ENCODE results near the gene SEC22C. TPM values are rescaled to one million over a fixed set of nuclear protein-coding genes. Genes with fewer than 3 reads are reported as not detected.
"Not testable (repeated sequence)": the region's sequence is repeated elsewhere in the genome, so short reads cannot be mapped to it uniquely, and the experiment has no call there.

SEC22C gene
- 23.9 TPM for total RNA-seq
- long read RNA-seq, transcript SEC22C-201 (7 exons, 1,380 nt): major isoform, 5 of 14 reads
- long read RNA-seq, partial matches to known transcripts: 0 of 14 reads
- long read RNA-seq, other reads (novel, unspliced or antisense): 5 of 14 reads

DNA sequence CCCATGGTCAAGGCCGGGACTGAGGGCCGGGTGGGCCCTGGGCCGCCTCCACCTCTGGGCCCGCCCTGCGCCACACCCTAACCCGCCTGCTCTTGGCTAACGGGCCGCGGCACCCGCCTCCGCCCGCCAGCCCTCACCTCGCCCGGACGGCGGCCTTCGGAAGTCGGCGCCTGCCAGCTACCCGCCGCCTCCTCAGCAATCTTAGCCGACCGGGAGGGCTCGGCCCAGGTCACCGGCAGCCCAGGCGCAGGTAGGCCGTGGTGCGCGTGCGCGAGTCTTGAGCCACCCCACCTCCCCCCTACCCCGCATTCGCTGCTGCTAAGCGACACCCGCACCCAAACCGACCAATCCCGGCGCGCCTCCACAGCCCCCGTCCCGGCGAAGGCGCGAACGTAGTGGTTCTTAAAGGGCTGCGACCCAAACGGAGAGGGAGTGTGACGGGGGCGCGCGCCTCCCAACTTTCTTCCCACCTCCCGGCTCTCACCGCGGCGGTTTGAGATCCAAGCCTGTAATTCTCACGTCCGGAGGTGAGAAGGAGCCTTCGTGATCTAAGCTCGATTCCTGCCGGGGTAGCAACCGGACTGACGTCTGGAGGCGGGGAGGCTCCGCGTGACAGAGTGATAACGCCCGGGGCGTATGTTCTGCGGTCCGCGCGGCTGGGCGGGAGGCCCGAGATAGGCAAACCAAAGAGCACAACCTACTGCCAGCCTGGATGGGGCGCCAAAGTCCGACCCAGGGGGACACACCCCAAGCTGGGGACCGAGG, at the start of gene SEC22C:
TSS of gene SEC22C (minus strand) at position 259 of the 765 bp plus-strand sequence. CDS start 12,921 bp downstream, outside the sequence.
- peak; percentile 98 for DNase-seq (ENCODE audit: missing footprints)
- peak; percentile 98 for ATAC-seq
- intact Hi-C loops (cut with DNase I): loop anchor here (2.0 to 10.0 kb wide), 2 partner anchors 167 to 303 kb away; no protein-coding TSS in a partner anchor

GRCh38 chr3:42613462-42613861, 31.7 kb upstream of the SEC22C start:
- no peak for ATAC-seq
- DNase-seq (ENCODE audit: missing footprints): no peak
- intact Hi-C loops (cut with DNase I): no loop called here

GRCh38 chr3:42612928-42613327, 31.2 kb upstream of the SEC22C start:
- DNase-seq (ENCODE audit: missing footprints) (no peak), ATAC-seq (no peak)
- intact Hi-C loops (cut with DNase I): no loop called here

GRCh38 chr3:42612217-42612616, 30.4 kb upstream of the SEC22C start:
- intact Hi-C loops (cut with DNase I): no loop called here
- DNase-seq (ENCODE audit: missing footprints) (no peak), ATAC-seq (no peak)

- ATAC-seq (no peak), DNase-seq (ENCODE audit: missing footprints) (no peak)
- intact Hi-C loops (cut with DNase I): no loop called here
These were observed 29.2 kb upstream of the SEC22C start for GRCh38 chr3:42610976-42611375.

GRCh38 chr3:42608581-42608980, 26.8 kb upstream of the SEC22C start:
- DNase-seq (ENCODE audit: missing footprints) (peak; percentile 11), ATAC-seq (peak; percentile 27)
- intact Hi-C loops (cut with DNase I): no loop called here

- intact Hi-C loops (cut with DNase I): no loop called here
- no peak for ATAC-seq
- peak; percentile 13 for DNase-seq (ENCODE audit: missing footprints)
These were observed 23.9 kb upstream of the SEC22C start for GRCh38 chr3:42605546-42606173.

- no peak for DNase-seq (ENCODE audit: missing footprints)
- ATAC-seq: no peak
- intact Hi-C loops (cut with DNase I): no loop called here
These were observed 21.2 kb upstream of the SEC22C start for GRCh38 chr3:42602961-42603360.

GRCh38 chr3:42601896-42602581, 20.3 kb upstream of the SEC22C start:
- ATAC-seq: no peak
- no peak for DNase-seq (ENCODE audit: missing footprints)
- intact Hi-C loops (cut with DNase I): loop anchor here (2.0 kb wide), 1 partner anchor 51 kb away; the partner anchor contains the start of gene ZBTB47

DNA sequence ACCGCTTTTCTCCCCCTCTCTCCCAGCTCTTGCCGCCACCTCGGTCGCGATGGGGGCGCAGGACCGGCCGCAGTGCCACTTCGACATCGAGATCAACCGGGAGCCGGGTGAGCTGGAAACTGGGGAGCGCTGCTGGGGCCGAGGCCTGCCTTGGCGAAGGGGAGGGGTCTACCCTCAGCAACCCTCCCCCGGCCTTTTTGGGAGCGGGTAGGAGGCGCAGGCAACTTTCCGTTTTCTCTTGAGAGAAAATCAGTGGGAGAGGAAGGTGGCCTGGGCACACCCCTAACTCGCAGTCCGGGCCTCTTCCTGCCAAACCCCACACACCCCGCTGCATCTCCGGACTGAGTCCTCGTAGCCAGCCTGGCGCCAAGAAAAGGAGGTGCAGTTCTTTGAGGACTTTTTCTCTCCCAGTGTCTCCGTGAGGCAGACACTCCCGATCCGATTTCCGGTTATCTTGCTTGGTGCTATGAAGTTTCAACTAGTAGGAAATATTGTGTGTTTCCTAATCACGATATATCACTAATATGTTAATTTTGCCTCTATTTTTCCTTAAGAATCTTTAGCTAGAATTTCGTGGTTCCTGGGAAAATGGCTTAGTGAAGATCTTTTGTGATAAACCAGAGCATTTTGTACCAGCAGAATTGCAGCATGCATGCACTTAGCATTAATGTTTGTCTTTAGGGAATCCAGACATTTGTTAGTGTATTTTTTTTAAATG, 19.4 kb upstream of the SEC22C start:
- intact Hi-C loops (cut with DNase I): loop anchor here (2.0 kb wide), 1 partner anchor 52 kb away; the partner anchor contains the start of gene ZBTB47
- ATAC-seq: peak; percentile 53
- DNase-seq (ENCODE audit: missing footprints): peak; percentile 82

- intact Hi-C loops (cut with DNase I): loop anchor here (2.0 kb wide), 1 partner anchor 52 kb away; the partner anchor contains the start of gene ZBTB47
- ATAC-seq: peak; percentile 95
These were observed 18.6 kb upstream of the SEC22C start, which contains the start of gene NKTR for GRCh38 chr3:42600111-42600957. NKTR (plus strand) TSS chr3:42600686; CDS start chr3:42601007, 321 bp downstream.

DNA sequence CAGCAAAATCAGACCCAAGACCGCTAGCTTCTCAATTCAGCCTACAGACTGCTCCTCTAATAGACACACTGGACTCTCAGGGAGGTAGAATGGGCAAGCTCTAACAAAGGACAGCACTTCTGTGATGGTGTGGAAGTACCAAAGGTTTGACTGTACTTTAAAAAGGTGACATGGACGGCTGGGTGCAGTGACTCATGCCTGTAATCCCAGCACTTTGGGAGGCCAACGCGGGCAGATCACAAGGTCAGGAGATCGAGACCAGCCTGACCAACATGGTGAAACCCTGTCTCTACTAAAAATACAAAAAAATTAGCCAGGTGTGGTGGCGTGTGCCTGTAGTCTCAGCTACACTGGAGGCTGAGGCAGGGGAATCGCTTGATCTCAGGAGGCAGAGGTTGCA, 15.3 kb upstream of the SEC22C start:
- intact Hi-C loops (cut with DNase I); DNase-seq (ENCODE audit: missing footprints); ATAC-seq: not testable (repeated sequence)

More at GRCh38 chr3:42600111-42600957, 18.6 kb upstream of the SEC22C start, which contains the start of gene NKTR:
- DNase-seq (ENCODE audit: missing footprints): peak; percentile 98

GRCh38 chr3:42595682-42596081, 13.9 kb upstream of the SEC22C start:
- DNase-seq (ENCODE audit: missing footprints): no peak
- intact Hi-C loops (cut with DNase I): no loop called here
- ATAC-seq: no peak

- no peak for ATAC-seq
- no peak for DNase-seq (ENCODE audit: missing footprints)
- intact Hi-C loops (cut with DNase I): no loop called here
These were observed 11.9 kb upstream of the SEC22C start for GRCh38 chr3:42593635-42594034.

DNA sequence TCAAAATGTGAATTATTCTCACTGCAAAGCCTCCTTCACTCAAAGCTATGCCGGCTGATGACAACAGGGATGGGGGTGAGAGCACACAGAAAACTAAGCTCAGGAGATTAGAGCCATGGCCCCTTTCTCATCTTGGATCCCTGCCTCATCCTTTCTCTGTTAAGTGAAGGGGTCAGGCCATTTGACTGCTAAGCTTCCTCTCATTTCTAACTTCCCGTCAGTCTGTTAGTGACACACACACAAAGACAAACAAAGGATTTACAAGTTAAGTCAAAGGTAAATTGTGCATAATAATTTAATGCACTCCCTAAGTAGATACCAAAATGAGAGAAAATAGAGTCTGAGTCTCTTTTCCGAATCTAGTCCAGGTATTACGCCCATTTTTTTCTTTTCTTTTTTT, 10.0 kb upstream of the SEC22C start:
- ATAC-seq (no peak), DNase-seq (ENCODE audit: missing footprints) (no peak)
- intact Hi-C loops (cut with DNase I): no loop called here

DNA sequence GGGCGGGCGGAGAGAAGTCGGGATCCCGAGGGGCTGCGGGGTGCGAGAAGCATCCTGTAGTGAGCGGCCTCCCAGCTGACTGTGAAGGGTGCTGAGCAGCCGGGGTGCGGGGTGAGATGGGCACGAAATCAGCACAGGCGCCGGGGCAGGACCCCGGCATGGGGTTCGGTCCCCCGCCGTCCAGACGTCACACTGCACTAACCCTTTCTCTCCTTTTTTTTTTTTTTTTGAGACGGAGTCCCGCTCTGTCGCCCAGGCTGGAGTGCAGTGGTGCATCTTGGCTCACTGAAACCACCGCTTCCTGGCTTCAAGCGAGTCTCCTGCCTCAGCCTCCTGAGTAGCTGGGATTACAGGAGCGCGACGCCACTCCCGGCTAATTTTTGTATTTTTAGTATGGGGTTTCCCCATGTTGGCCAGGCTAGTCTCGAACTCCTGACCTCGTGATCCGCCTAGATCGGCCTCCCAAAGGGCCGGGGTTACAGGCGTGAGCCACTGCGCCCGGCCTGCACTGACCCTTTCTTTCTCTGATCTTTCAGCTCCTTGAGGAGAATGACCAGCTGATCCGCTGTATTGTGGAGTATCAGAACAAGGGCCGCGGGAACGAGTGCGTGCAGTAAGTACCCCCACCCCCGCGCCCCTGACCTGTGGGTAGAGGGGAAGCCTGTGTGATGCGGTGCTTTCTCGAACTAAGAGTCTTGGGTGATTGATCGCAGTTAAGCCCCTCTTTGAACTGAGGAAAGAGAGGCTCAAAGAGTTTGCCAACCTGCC, 9.4 kb upstream of the SEC22C start:
- ATAC-seq: no peak

More for the DNA sequence above, 9.4 kb upstream of the SEC22C start:
- intact Hi-C loops (cut with DNase I): no loop called here
- DNase-seq (ENCODE audit: missing footprints): no peak
